TTC549 (cell line): ENCODE data around the gene HNRNPUL1.
"Not testable (repeated sequence)": the region's sequence is repeated elsewhere in the genome, so short reads cannot be mapped to it uniquely, and the experiment has no call there.

Experiments
- FAIRE-seq: peaks from 2 replicates; lab custom pipeline; 2012; peaks lifted over from hg19 to GRCh38; lab: Jason Lieb, UNC

The HNRNPUL1 gene

GRCh38 chr19:41278478-41278877, 14.3 kb downstream of the HNRNPUL1 start:
- no peak for FAIRE-seq

GRCh38 chr19:41288673-41289530, 24.7 kb downstream of the HNRNPUL1 start:
- no peak for FAIRE-seq

- FAIRE-seq = not testable (repeated sequence)
These were observed 25.6 kb downstream of the HNRNPUL1 start for GRCh38 chr19:41289814-41290213.

- FAIRE-seq = no peak
These were observed 30.2 kb downstream of the HNRNPUL1 start for GRCh38 chr19:41294393-41294792.

- no peak for FAIRE-seq
These were observed 31.3 kb downstream of the HNRNPUL1 start for GRCh38 chr19:41295499-41295898.

GRCh38 chr19:41296433-41296871, 32.3 kb downstream of the HNRNPUL1 start:
- no peak for FAIRE-seq

- FAIRE-seq = no peak
These were observed 33.6 kb downstream of the HNRNPUL1 start for GRCh38 chr19:41297628-41298347.

GRCh38 chr19:41298348-41298964, 34.3 kb downstream of the HNRNPUL1 start:
- no peak for FAIRE-seq

- FAIRE-seq = no peak
These were observed 35.0 kb downstream of the HNRNPUL1 start for GRCh38 chr19:41299046-41299754.

- FAIRE-seq = no peak
These were observed 35.5 kb downstream of the HNRNPUL1 start for GRCh38 chr19:41299755-41300089.

GRCh38 chr19:41300555-41300954, 36.4 kb downstream of the HNRNPUL1 start:
- FAIRE-seq = no peak

GRCh38 chr19:41302624-41303351, 38.6 kb downstream of the HNRNPUL1 start:
- FAIRE-seq = no peak

GRCh38 chr19:41303954-41304353, 39.8 kb downstream of the HNRNPUL1 start:
- no peak for FAIRE-seq

- no peak for FAIRE-seq
These were observed 40.7 kb downstream of the HNRNPUL1 start for GRCh38 chr19:41304706-41305483.

- no peak for FAIRE-seq
These were observed 42.0 kb downstream of the HNRNPUL1 start for GRCh38 chr19:41305927-41306793.

GRCh38 chr19:41307090-41307875, 43.1 kb downstream of the HNRNPUL1 start:
- FAIRE-seq = no peak

- FAIRE-seq = no peak
These were observed 43.8 kb downstream of the HNRNPUL1 start for GRCh38 chr19:41307954-41308449.

- peak; percentile 17 for FAIRE-seq
These were observed 44.4 kb downstream of the HNRNPUL1 start for GRCh38 chr19:41308450-41309179.
